ENCODE results near the gene SRGAP1.
"Not testable (repeated sequence)": the region's sequence is repeated elsewhere in the genome, so short reads cannot be mapped to it uniquely, and the experiment has no call there.

Gene SRGAP1

GRCh38 chr12:64016521-64016920 lies 172.0 kb downstream of the SRGAP1 start:
- no peak for DNase-seq

GRCh38 chr12:64018116-64018515 lies 173.6 kb downstream of the SRGAP1 start:
- not testable (repeated sequence) for DNase-seq

- DNase-seq: no peak
Measured at GRCh38 chr12:64018524-64018923, 174.0 kb downstream of the SRGAP1 start.

- DNase-seq: no peak
Measured at GRCh38 chr12:64019101-64019500, 174.6 kb downstream of the SRGAP1 start.

- no peak for DNase-seq
Measured at GRCh38 chr12:64019654-64020053, 175.2 kb downstream of the SRGAP1 start.

DNA sequence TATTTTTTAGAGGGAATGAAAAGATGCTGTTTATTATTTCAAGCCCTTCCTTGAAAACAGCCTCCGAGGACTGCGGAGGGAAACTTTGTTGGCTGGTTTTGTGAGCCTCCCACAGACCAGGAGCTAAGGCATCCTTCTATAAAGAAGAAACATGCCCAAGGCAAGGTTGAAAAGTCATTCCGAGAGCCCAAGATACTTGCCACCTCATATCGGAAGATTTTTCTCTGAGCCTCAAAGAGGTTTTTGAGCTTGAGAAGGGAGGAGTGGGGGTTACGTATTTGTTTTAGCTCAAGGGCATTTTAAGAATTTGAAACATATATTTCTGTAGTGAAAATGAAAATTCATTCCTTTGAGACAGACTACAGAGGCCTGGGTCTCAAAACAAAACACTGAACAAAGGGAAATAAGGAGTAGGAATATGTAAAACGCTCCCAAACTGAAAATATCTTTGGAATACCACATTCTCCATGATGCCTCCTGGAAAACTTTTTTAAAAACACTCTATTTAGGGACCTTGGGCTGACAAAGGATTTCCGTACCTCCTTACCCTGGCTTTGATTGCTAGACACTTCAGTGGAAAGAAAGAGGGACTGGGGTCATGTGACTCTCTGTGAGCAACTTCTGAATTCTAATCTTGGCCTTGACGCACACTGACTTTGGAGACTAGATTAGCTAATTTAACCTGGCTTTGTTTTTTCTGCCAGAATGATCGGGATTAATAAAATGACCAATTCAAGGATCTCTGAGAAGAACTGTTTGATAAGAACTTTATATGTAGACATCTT lies 180.9 kb downstream of the SRGAP1 start:
- no peak for DNase-seq

- no peak for DNase-seq
Measured at GRCh38 chr12:64027311-64027710, 182.8 kb downstream of the SRGAP1 start.

DNA sequence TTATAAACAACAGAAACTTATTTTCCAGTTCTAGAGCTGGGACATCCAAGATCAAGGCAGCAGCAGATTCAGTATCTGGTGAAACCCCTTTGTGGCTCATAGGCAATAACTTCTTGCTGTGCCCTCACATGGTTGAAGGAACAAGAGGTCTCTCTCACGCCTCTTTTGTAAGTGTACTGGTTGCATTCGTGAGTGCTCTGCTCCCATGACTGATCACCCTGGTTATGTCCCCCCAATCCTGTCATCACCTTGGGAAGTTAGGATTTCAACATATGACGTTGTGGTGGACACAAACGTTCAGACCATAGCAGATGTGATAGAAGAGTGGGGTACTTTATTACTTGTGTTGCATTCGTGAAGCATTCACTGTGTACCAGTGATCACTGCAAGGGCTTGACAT lies 184.0 kb downstream of the SRGAP1 start:
- no peak for DNase-seq

DNA sequence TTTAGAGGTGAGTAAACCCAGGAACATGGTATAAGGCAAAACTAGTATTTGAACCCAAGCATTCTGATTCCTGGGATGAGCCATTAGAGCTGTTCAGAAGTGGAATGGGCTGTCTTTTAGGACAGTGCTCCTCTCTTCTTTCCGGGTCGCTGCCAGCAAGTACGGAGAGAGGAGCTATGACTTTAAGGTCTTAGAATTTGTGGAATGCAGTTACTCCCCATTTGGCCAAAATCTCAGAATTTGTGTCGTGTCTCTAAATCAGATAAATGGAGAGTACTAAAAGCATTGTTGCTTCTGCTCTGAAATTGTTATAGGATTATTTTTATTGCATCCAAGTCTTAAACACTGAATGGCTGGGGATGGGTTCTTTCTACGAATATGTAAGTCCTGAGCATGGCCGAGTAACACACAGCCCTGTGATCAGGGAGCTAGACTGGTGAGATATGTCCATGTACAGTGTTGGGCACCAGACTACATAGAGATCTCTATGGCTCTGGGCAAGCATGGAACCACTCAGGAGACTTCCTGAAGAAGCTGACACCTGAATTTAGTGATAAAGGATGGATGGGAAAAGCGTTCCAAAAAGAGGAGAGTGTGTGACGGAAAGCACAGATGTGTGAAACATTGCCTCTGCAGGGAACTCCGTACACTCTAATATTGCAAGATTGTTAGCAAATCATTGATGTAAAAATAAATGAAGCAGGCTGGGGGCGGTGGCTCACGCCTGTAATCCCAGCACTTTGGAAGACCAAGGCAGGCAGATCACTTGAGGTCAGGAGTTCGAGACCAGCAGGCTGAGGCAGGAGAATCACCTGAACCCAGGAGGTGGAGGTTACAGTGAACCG lies 184.7 kb downstream of the SRGAP1 start:
- DNase-seq: peak; percentile 28

DNA sequence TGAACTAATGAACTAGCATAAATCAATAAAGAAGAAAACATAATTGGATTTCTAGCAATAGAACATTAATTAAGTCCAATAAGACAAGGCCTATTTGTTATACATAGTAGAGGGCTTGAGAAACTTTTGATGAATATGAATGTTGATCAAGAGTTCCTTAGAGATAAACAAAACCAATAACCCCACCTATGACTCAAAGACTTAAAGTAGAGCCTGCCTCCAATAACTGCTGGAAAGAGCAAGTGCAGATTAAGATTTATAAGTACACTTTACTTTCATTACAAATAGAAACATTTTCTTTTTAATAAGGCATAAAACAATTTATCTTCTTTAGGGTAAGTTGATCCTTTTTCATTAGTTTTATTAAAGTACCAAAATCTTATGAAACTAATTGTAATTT lies 185.7 kb downstream of the SRGAP1 start:
- no peak for DNase-seq

GRCh38 chr12:64034056-64034455 lies 189.6 kb downstream of the SRGAP1 start:
- DNase-seq: not testable (repeated sequence)

DNA sequence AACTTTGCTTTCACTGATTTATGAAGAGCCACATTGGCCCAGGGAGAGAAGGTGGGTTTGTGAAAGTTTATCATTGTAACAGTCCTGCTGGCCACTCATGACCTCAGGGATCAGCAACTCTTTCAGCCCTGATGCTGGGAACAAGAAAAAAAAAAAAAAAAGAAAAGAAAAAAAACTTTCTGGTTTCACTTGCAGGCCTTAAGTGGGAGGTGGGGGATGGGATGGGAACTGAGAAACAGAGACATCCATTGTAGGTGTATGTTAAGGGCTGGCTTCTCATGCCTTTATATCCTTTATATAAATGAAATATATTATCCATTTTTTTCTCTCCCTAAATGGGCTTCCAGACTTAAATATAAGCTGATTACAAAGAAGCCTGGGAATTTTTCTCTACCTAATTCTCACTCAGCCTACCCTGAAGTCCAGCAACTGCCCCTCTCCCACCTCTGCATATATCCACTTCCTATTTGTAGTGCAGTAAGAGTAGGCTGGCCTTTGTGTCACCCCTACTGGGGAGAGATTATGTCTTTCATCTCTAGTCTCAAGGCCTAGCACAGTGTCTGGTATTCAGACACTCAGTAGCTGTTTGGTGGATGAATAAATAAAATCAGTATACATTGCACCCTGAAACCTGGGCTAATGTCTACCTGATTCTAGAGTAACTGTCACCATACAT lies 190.5 kb downstream of the SRGAP1 start:
- DNase-seq: no peak

GRCh38 chr12:64036414-64036813 lies 191.9 kb downstream of the SRGAP1 start:
- no peak for DNase-seq

DNA sequence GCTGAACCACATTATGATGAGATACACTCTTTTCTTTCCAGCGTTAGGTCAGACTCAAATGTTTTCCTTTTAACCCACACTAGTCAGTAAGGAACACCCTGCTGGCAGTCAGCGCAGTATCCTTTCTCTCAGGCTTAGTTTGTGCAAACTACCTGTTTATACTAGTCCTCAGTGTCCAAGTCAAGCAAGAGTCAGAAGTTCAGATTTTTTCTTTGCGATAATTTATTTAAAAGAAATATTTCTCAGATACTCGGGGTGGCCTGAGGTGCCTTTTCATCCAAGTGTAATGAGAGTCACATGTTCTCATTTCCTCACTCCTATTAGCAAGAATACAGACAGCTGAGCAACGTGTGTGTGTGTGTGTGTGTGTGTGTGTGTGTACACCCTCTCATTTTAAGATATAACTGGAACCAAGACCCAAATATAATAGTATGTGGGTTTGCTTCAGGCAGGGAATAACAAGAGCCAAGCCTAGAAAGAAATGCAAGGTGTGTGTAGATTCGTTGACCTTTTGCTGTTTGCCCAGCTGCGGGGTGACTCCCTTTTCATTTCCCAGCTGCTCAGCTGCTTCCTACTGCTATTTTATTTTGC lies 194.9 kb downstream of the SRGAP1 start:
- peak; percentile 31 for DNase-seq

DNA sequence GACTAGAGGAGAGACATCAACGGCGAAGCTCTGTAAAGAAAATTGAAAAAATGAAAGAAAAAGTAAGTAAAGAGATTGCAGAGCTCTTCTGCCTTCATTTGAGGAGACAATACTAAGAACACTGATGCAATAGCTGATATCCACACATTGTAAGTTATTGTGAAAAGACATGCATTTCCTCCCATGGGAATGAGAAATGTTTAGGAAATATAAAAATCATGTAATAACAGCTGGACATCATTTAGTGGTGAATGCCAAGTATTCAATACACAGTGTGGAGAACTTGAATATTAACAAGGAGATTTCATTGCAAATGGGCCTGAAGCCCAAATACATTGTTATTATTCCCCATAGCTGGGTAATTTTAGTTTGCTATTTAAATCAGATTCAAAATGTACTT lies 198.4 kb downstream of the SRGAP1 start:
- DNase-seq: no peak

DNA sequence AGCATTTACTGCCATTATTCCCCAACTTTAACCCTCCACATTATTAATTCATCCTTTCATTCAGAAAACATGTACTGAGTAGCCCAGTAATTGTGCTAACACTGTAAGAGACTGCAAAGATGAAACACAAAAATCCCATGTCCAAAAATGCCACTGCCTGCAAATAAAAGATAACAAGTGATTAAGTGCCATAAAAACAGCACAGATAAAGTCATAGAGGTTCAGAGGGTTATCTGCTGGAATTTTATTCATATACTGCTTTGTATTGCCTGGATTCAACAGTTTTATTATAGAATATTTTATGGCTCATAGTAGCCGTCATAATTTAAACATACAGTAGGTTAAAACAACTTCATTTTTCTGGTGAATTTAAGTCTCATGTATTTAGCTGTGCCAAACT lies 199.7 kb downstream of the SRGAP1 start:
- no peak for DNase-seq

DNA sequence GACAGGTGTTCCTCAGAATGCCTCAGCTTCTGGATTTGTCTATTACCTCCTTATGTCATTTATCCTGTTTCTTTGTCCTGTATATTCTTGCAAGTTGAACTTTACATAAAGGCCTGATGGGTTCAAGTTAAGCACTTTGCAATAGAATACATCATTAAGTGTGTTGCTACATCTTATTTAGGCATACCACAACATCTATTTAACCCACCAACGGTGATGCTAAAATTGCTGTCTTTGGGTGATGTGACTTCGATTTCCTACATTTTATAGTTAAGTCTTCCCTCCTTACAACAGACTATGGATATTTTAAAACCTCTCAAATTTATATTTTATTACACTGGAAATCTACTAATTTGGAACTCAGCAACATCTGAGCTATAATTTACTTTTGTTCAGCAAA lies 206.6 kb downstream of the SRGAP1 start:
- no peak for DNase-seq

GRCh38 chr12:64053117-64053516 lies 208.6 kb downstream of the SRGAP1 start:
- DNase-seq: no peak

DNA sequence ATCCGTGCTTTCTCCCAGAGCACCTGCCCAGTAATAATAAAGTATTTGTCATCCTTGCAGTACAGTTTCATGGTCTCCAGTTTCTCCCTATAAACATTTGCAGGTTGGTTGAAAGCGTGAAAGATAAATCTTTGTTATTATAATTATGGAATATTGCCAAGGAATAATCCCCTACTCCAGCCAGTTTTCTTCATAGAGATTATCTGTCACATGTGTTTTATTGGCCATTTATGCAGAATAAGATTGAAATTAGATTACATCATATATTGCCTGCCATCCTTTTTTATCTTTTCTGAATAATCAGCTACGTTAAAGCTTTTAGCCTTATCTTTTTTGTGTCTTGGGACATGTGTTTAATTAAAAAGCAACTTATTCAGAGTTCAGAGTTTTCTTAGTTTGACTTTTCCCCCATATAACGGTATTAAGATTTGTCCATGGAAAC lies 209.6 kb downstream of the SRGAP1 start:
- DNase-seq: no peak

DNA sequence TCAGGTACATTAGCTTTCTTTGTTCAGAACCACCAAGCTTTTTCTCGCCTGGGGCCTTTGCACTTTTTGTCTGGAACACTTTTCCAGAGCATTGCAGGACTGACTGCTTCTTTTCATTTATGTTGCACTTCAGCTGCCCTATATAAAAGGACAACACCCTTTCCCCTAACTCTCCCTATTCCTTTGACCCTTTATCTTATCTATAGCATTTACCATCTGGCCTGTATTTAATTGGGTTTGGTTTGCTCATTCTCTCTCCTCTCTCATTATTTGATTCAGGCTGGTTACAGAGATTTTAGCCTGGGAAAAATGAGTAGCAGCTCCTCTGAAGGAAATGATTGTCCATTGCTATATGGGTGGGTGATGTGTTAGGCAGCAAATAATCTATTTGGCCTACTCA lies 212.2 kb downstream of the SRGAP1 start:
- no peak for DNase-seq

DNA sequence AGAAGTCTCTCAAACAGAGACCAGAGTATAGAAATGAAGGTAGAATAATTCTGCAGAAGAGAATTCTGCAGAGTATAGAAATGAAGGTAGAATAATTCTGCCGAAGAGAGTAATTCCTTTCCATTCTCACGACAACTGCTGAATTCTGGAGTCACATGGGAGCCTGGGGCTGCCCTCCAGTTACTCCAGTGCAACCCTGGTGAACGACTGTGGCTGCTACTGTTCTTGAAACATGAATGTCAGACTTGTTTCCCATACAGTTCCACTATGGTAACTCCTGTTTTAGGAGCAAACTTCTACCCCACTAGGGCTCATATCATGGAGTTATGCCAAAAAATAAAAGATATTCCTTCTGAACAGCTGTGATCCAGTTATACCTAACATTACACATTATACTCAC lies 213.2 kb downstream of the SRGAP1 start:
- no peak for DNase-seq

GRCh38 chr12:64058541-64059265 lies 214.2 kb downstream of the SRGAP1 start:
- DNase-seq: no peak
